ENCODE data around the gene POU3F1. TPM values are rescaled to one million over a fixed set of nuclear protein-coding genes. Genes with fewer than 3 reads are reported as not detected.
A peak's percentile ranks its signal among the peaks of the same experiment; 100 is the strongest.

POU3F1 gene
- total and polyA plus RNA-seq, 8 donors: 0.07 to 0.57 (median 0.08) TPM; not detected in 4

GRCh38 chr1:38014171-38014570, 32.4 kb downstream of the POU3F1 start:
- FAIRE-seq (no peak), ATAC-seq (no peak), DNase-seq (no peak)
- Histone ChIP-seq H3K9me3 (no peaks in the 10 kb centered on the region), H3K4me3 (peak overlapping the region in 2 of 4 donors; percentile 70 to 80), H3K36me3 (peaks cover 0 to 15% (median 13%) of the 10 kb centered on the region in 3 donors), H3K27ac (no peak overlapping the region), H3K4me1 (peaks cover 7 to 19% (median 14%) of the 10 kb centered on the region in 3 donors), H3K27me3 (no peaks in the 10 kb centered on the region)
- WGBS, 2 donors: 37 to 46% methylated on average over 4 of the region's 4 CpGs
- TF ChIP-seq CTCF (IDR thresholded peaks at IDR 0.05): no peak
- intact Hi-C loops (cut with DNase I): no loop called here

- TF ChIP-seq CTCF (IDR thresholded peaks at IDR 0.05): no peak
- no peak for FAIRE-seq
- intact Hi-C loops (cut with DNase I): no loop called here
- H3K27ac ChIP-seq: peak overlapping the region; percentile 76 to 88 (median 80)
- no peaks in the 10 kb centered on the region for H3K9me3 ChIP-seq
- 6 to 8% methylated on average over 4 of the region's 4 CpGs for WGBS, 2 donors
- no peak for ATAC-seq
- peaks cover 7 to 19% (median 14%) of the 10 kb centered on the region in 3 donors for H3K4me1 ChIP-seq
- no peaks in the 10 kb centered on the region for H3K27me3 ChIP-seq
- H3K4me3 ChIP-seq: peak overlapping the region; percentile 58 to 80 (median 66)
- no peak for DNase-seq
- peaks cover 0 to 12% (median 7%) of the 10 kb centered on the region in 3 donors for H3K36me3 ChIP-seq
These were observed 33.4 kb downstream of the POU3F1 start for GRCh38 chr1:38013227-38013622.

- ATAC-seq (peak; percentile 96 to 98 (median 97)), FAIRE-seq (peak; percentile 97), DNase-seq (peak; percentile 86 to 97 (median 96))
- TF ChIP-seq CTCF (IDR thresholded peaks at IDR 0.05): no peak
- Histone ChIP-seq H3K36me3 (peaks cover 0 to 5% (median 1%) of the 10 kb centered on the region in 3 donors), H3K27ac (peak within 1 kb of the TSS; percentile 76 to 88 (median 80)), H3K4me3 (peak within 1 kb of the TSS; percentile 58 to 80 (median 66)), H3K4me1 (peaks cover 7 to 19% (median 14%) of the 10 kb centered on the region in 3 donors), H3K27me3 (no peaks in the 10 kb centered on the region), H3K9me3 (no peaks in the 10 kb centered on the region)
- intact Hi-C loops (cut with DNase I): no loop called here
- WGBS, 2 donors: 1% methylated on average over 49 of the region's 49 CpGs
These were observed 34.0 kb downstream of the POU3F1 start, which contains the start of gene UTP11 for GRCh38 chr1:38012363-38013226. TSS of gene UTP11 (plus strand) at chr1:38012734. CDS start at chr1:38012803, 69 bp downstream.

DNA sequence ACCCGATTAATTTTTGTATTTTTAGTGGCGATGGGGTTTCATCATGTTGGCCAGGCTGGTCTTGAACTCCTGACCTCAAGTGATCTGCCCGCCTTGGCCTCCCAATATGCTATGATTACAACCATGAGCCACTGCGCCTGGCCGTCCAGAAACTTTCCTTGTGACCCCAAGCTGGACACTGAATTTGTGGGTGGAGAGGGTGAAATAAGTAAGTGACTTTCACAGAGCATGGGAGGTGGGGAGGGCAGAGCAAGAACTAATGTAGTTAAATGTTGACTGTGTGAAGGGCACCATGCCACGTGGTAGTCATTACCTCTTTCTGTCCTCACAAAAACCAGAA, 36.8 kb downstream of the POU3F1 start:
- intact Hi-C loops (cut with DNase I): no loop called here
- 71 to 74% methylated on average over 6 of the region's 6 CpGs for WGBS, 2 donors
- no peaks in the 10 kb centered on the region for H3K9me3 ChIP-seq
- H3K4me3 ChIP-seq: no peak overlapping the region
- H3K4me1 ChIP-seq: peaks cover 7 to 11% (median 8%) of the 10 kb centered on the region in 3 donors
- FAIRE-seq (no peak), DNase-seq (peak in 1 of 6 donors; percentile 29), ATAC-seq (no peak)
- no peaks in the 10 kb centered on the region for H3K27me3 ChIP-seq
- H3K27ac ChIP-seq: no peak overlapping the region
- no peaks in the 10 kb centered on the region for H3K36me3 ChIP-seq
- no peak for TF ChIP-seq CTCF (IDR thresholded peaks at IDR 0.05)
